SK-N-SH treated with all-trans-retinoic acid at 6 μM for 48 hours (cell line): ENCODE results near the gene ANKEF1.
"Not testable (repeated sequence)": the region's sequence is repeated elsewhere in the genome, so short reads cannot be mapped to it uniquely, and the experiment has no call there.

Experiments
- ARNTL ChIP-seq: fragments of 450-650 bp; formaldehyde crosslinking; IDR thresholded peaks from 2 replicates; pipeline ENCODE4 v1.5.0; 2020; ENCODE audit warnings: low read depth, mild to moderate bottlenecking, moderate library complexity, borderline replicate concordance
- ZFP30 ChIP-seq: fragments of 450-650 bp; formaldehyde crosslinking; IDR thresholded peaks from 2 replicates; pipeline ENCODE4 v1.5.0; 2022; ENCODE audit warnings: mild to moderate bottlenecking, moderate library complexity

DNA sequence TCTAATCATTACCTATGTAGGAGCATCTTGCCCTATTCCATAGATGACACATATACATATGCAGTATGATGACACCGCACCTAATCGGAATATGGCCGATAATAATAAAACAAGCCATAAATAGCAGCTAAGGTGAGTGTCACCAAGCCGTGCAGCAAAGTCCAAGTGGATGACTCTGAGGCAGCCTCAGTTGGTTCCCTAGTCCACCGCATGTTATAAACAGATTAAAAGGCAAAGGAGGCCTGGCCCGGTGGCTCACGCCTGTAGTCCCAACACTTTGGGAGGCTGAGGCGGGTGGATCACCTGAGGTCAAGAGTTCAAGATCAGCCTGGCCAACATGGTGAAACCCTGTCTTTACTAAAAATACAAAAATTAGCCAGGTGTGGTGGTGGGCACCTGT, 1.5 kb downstream of the ANKEF1 start:
- not testable (repeated sequence) for TF ChIP-seq ARNTL, ZFP30 (CRISPR knock-in tag)
